HEK293T (cell line): Measurements from ENCODE around the gene ANKRD65.
"Not testable (repeated sequence)": the region's sequence is repeated elsewhere in the genome, so short reads cannot be mapped to it uniquely, and the experiment has no call there.

Source experiments
- ARNT ChIP-seq: fragments of 450-650 bp; IDR thresholded peaks from 2 replicates; pipeline ENCODE4 v1.6.1; 2017; ENCODE audit warnings: mild to moderate bottlenecking
- CTBP1 ChIP-seq: fragments of 450-650 bp; IDR thresholded peaks from 2 replicates; pipeline ENCODE4 v1.6.1; 2016; ENCODE audit warnings: borderline replicate concordance
- ELF4 ChIP-seq: fragments of 450-650 bp; IDR thresholded peaks from 2 replicates; pipeline ENCODE4 v1.6.1; 2017; ENCODE audit warnings: antibody characterized with exemption
- FOXA1 ChIP-seq: fragments of 450-650 bp; IDR thresholded peaks from 2 replicates; pipeline ENCODE4 v1.6.1; 2016; ENCODE audit warnings: mild to moderate bottlenecking
- LEF1 ChIP-seq: fragments of 450-650 bp; IDR thresholded peaks from 2 replicates; pipeline ENCODE4 v1.6.1; 2017; ENCODE audit warnings: mild to moderate bottlenecking, borderline replicate concordance
- NFRKB ChIP-seq: fragments of 450-650 bp; IDR thresholded peaks from 2 replicates; pipeline ENCODE4 v1.6.1; 2016; ENCODE audit warnings: mild to moderate bottlenecking, moderate library complexity
- PKNOX1 ChIP-seq: fragments of 450-650 bp; IDR thresholded peaks from 2 replicates; pipeline ENCODE4 v1.6.1; 2016
- SUZ12 ChIP-seq: fragments of 450-650 bp; IDR thresholded peaks from 2 replicates; pipeline ENCODE4 v1.6.1; 2016; ENCODE audit warnings: mild to moderate bottlenecking
- ZNF384 ChIP-seq: fragments of 450-650 bp; IDR thresholded peaks from 2 replicates; pipeline ENCODE4 v1.6.1; 2016

- TF ChIP-seq ARNT, LEF1, ELF4, NFRKB, SUZ12, FOXA1, CTBP1, PKNOX1, ZNF384: not testable (repeated sequence)
Measured at GRCh38 chr1:1417825-1418463, 3.1 kb downstream of the ANKRD65 start.
